ENCODE data around the gene HIC1. TPM values are rescaled to one million over a fixed set of nuclear protein-coding genes. Genes with fewer than 3 reads are reported as not detected.

Gene HIC1
- total RNA-seq, 1 experiment from 2014 or later = 0.84 TPM

DNA sequence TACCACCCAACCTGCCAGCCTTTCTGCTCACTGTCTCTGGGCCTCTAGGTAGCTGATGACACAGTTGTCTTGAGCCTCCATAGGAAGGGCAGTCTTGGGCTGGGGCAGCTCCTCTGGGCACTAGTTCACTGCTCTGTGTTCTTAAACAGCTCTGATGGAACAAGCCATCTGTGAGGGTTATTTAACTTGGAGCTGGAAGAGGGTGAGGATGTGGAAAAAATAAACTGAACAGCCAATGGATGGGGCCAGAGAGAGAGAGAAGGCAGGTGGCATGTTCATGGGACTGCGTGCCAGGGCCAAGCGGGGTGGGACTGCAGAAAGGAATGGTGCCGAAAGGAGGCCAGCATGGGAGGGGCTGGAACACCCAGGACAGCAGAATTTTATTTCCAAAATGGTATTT lies 52.6 kb downstream of the HIC1 start:
- Histone ChIP-seq H3K27ac (ENCODE audit: low read depth, low read length, poor library complexity, severe bottlenecking) (peak overlapping the region; percentile 54), H3K4me3 (ENCODE audit: low read depth, low read length, poor library complexity, severe bottlenecking) (no peak overlapping the region), H3K36me3 (ENCODE audit: insufficient read depth, low read length, poor library complexity, severe bottlenecking) (no peaks in the 10 kb centered on the region), H3K27me3 (replicated peaks; ENCODE audit: insufficient read depth, low read depth, low read length, poor library complexity) (no peaks in the 10 kb centered on the region), H3K9me3 (ENCODE audit: low read depth, low read length, poor library complexity, severe bottlenecking) (no peaks in the 10 kb centered on the region), H3K4me1 (ENCODE audit: insufficient read depth, low read length, poor library complexity, severe bottlenecking) (peaks cover 53% of the 10 kb centered on the region)
- no peak for DNase-seq (ENCODE audit: low spot score)
- no peak for TF ChIP-seq EZH2 (IDR thresholded peaks at IDR 0.05; ENCODE audit: borderline replicate concordance, low read depth, low read length, poor library complexity, severe bottlenecking)
- TF ChIP-seq, protein P1, sequence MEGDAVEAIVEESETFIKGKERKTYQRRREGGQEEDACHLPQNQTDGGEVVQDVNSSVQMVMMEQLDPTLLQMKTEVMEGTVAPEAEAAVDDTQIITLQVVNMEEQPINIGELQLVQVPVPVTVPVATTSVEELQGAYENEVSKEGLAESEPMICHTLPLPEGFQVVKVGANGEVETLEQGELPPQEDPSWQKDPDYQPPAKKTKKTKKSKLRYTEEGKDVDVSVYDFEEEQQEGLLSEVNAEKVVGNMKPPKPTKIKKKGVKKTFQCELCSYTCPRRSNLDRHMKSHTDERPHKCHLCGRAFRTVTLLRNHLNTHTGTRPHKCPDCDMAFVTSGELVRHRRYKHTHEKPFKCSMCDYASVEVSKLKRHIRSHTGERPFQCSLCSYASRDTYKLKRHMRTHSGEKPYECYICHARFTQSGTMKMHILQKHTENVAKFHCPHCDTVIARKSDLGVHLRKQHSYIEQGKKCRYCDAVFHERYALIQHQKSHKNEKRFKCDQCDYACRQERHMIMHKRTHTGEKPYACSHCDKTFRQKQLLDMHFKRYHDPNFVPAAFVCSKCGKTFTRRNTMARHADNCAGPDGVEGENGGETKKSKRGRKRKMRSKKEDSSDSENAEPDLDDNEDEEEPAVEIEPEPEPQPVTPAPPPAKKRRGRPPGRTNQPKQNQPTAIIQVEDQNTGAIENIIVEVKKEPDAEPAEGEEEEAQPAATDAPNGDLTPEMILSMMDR (conservative IDR thresholded peaks at IDR 0.05; ENCODE audit: low read depth, low read length) = no peak
- intact Hi-C loops (cut with micrococcal nuclease; ENCODE audit: unreplicated experiment) = no loop called here
- ChIA-PET POLR2A (ENCODE audit: low non-redundant PET) (interaction anchor here (0.5 to 1.4 kb wide), 2 partner anchors 14 to 31 kb away, joined by 3 to 7 read pairs; no protein-coding TSS in a partner anchor), CTCF (no interaction called here)
- no TSS peak for BruUV-seq (replicated peaks)

DNA sequence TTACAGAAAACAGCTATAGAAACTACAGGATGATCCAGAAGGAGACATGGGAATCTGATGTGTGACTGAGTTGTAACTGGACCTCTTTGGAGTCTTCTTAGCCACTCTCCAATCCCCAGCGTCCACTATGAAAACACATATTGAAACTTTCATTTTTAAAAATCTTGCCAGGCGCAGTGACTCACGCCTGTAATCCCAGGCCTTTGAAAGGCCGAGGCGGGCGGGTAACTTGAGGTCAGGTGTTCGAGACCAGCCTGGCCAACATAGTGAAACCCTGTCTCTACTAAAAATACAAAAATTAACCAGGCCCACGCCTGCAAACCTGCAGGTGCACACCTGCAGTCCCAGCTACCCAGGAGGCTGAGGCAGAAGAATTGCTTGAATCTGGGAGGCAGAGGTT lies 53.3 kb downstream of the HIC1 start:
- peak; percentile 83 for DNase-seq (ENCODE audit: low spot score)

DNA sequence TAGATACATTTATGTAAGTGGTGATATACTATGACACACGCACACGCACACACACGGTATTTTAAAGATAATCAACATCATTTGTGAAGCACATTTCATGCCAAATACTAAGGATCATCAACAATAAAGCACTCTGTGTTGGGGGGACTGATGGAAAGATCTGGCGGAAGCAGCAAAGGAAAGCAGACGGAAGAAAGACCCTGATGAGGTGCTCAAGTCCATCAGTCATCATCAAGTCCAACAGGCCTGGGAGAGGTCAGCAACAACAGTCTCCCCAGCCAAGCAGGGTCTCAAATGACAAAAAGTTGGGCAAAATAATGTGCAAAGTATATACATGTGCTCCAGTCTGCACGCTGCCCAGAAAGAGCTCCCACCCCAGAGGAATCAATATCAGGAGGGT lies 55.5 kb downstream of the HIC1 start:
- intact Hi-C loops (cut with micrococcal nuclease; ENCODE audit: unreplicated experiment) = no loop called here

More for the DNA sequence above, 53.3 kb downstream of the HIC1 start:
- intact Hi-C loops (cut with micrococcal nuclease; ENCODE audit: unreplicated experiment) = no loop called here
- Histone ChIP-seq H3K27me3 (replicated peaks; ENCODE audit: insufficient read depth, low read depth, low read length, poor library complexity) (no peaks in the 10 kb centered on the region), H3K36me3 (ENCODE audit: insufficient read depth, low read length, poor library complexity, severe bottlenecking) (no peaks in the 10 kb centered on the region), H3K4me1 (ENCODE audit: insufficient read depth, low read length, poor library complexity, severe bottlenecking) (peaks cover 49% of the 10 kb centered on the region), H3K27ac (ENCODE audit: low read depth, low read length, poor library complexity, severe bottlenecking) (peak overlapping the region; percentile 54), H3K9me3 (ENCODE audit: low read depth, low read length, poor library complexity, severe bottlenecking) (no peaks in the 10 kb centered on the region), H3K4me3 (ENCODE audit: low read depth, low read length, poor library complexity, severe bottlenecking) (no peak overlapping the region)
- ChIA-PET POLR2A (ENCODE audit: low non-redundant PET) (interaction anchor here (1.4 kb wide), 1 partner anchor 31 kb away, joined by 7 read pairs; no protein-coding TSS in a partner anchor), CTCF (no interaction called here)
- TF ChIP-seq, protein P1 (conservative IDR thresholded peaks at IDR 0.05; ENCODE audit: low read depth, low read length) = no peak
- no peak for TF ChIP-seq EZH2 (IDR thresholded peaks at IDR 0.05; ENCODE audit: borderline replicate concordance, low read depth, low read length, poor library complexity, severe bottlenecking)
- BruUV-seq (replicated peaks) = no TSS peak

More for the DNA sequence above, 55.5 kb downstream of the HIC1 start:
- TF ChIP-seq EZH2 (IDR thresholded peaks at IDR 0.05; ENCODE audit: borderline replicate concordance, low read depth, low read length, poor library complexity, severe bottlenecking) = no peak
- TF ChIP-seq, protein P1 (conservative IDR thresholded peaks at IDR 0.05; ENCODE audit: low read depth, low read length) = no peak
- Histone ChIP-seq H3K27ac (ENCODE audit: low read depth, low read length, poor library complexity, severe bottlenecking) (no peak overlapping the region), H3K4me1 (ENCODE audit: insufficient read depth, low read length, poor library complexity, severe bottlenecking) (peaks cover 34% of the 10 kb centered on the region), H3K27me3 (replicated peaks; ENCODE audit: insufficient read depth, low read depth, low read length, poor library complexity) (no peaks in the 10 kb centered on the region), H3K9me3 (ENCODE audit: low read depth, low read length, poor library complexity, severe bottlenecking) (no peaks in the 10 kb centered on the region), H3K4me3 (ENCODE audit: low read depth, low read length, poor library complexity, severe bottlenecking) (no peak overlapping the region), H3K36me3 (ENCODE audit: insufficient read depth, low read length, poor library complexity, severe bottlenecking) (no peaks in the 10 kb centered on the region)
- ChIA-PET POLR2A (ENCODE audit: low non-redundant PET) (interaction anchor here (0.7 kb wide), 1 partner anchor 193 kb away, joined by 13 read pairs; the partner anchor contains the start of gene SMG6), CTCF (no interaction called here)
- BruUV-seq (replicated peaks) = no TSS peak
- DNase-seq (ENCODE audit: low spot score) = no peak
